Measurements from ENCODE around the gene KLHL29.

The KLHL29 gene

GRCh38 chr2:23611839-23612238 lies 226.9 kb downstream of the KLHL29 start:
- H3K27me3 ChIP-seq (ENCODE audit: control insufficient read depth in 1 of 2, insufficient read depth in 2 of 2, low read length in 2 of 2) = no peaks in the 10 kb centered on the region
- H3K36me3 ChIP-seq (ENCODE audit: control insufficient read depth in 1 of 2, insufficient read depth in 2 of 2, low read length in 2 of 2) = no peaks in the 10 kb centered on the region
- H3K27ac ChIP-seq (ENCODE audit: low read depth, low read length) = no peak overlapping the region
- peaks cover 0 to 5% of the 10 kb centered on the region in 2 donors for H3K9me3 ChIP-seq (ENCODE audit: control insufficient read depth in 1 of 2, low read length in 2 of 2)
- no peak overlapping the region for H3K4me3 ChIP-seq (ENCODE audit: low read depth in 1 of 2, low read length in 2 of 2)
- H3K9ac ChIP-seq (ENCODE audit: low read depth in 1 of 2, low read length in 2 of 2) = no peak overlapping the region
- peaks cover 0 to under 1% of the 10 kb centered on the region in 2 donors for H3K4me1 ChIP-seq (ENCODE audit: control insufficient read depth in 1 of 2, insufficient read depth in 2 of 2, low read length in 2 of 2)

- Histone ChIP-seq H3K27ac (ENCODE audit: low read depth, low read length) (no peak overlapping the region), H3K9me3 (ENCODE audit: control insufficient read depth in 1 of 2, low read length in 2 of 2) (no peaks in the 10 kb centered on the region), H3K9ac (ENCODE audit: low read depth in 1 of 2, low read length in 2 of 2) (no peak overlapping the region), H3K4me1 (ENCODE audit: control insufficient read depth in 1 of 2, insufficient read depth in 2 of 2, low read length in 2 of 2) (peaks cover 0 to 4% of the 10 kb centered on the region in 2 donors), H3K27me3 (ENCODE audit: control insufficient read depth in 1 of 2, insufficient read depth in 2 of 2, low read length in 2 of 2) (no peaks in the 10 kb centered on the region), H3K4me3 (ENCODE audit: low read depth in 1 of 2, low read length in 2 of 2) (no peak overlapping the region), H3K36me3 (ENCODE audit: control insufficient read depth in 1 of 2, insufficient read depth in 2 of 2, low read length in 2 of 2) (no peaks in the 10 kb centered on the region)
These were observed 229.7 kb downstream of the KLHL29 start for GRCh38 chr2:23614701-23615100.

GRCh38 chr2:23615216-23616020 lies 230.4 kb downstream of the KLHL29 start:
- H3K9ac ChIP-seq (ENCODE audit: low read depth in 1 of 2, low read length in 2 of 2) = no peak overlapping the region
- H3K36me3 ChIP-seq (ENCODE audit: control insufficient read depth in 1 of 2, insufficient read depth in 2 of 2, low read length in 2 of 2) = no peaks in the 10 kb centered on the region
- H3K27ac ChIP-seq (ENCODE audit: low read depth, low read length) = no peak overlapping the region
- H3K4me1 ChIP-seq (ENCODE audit: control insufficient read depth in 1 of 2, insufficient read depth in 2 of 2, low read length in 2 of 2) = peaks cover 0 to 4% of the 10 kb centered on the region in 2 donors
- H3K4me3 ChIP-seq (ENCODE audit: low read depth in 1 of 2, low read length in 2 of 2) = no peak overlapping the region
- H3K9me3 ChIP-seq (ENCODE audit: control insufficient read depth in 1 of 2, low read length in 2 of 2) = no peaks in the 10 kb centered on the region
- H3K27me3 ChIP-seq (ENCODE audit: control insufficient read depth in 1 of 2, insufficient read depth in 2 of 2, low read length in 2 of 2) = no peaks in the 10 kb centered on the region

- Histone ChIP-seq H3K4me1 (ENCODE audit: control insufficient read depth in 1 of 2, insufficient read depth in 2 of 2, low read length in 2 of 2) (peaks cover 0 to 4% of the 10 kb centered on the region in 2 donors), H3K36me3 (ENCODE audit: control insufficient read depth in 1 of 2, insufficient read depth in 2 of 2, low read length in 2 of 2) (no peaks in the 10 kb centered on the region), H3K27ac (ENCODE audit: low read depth, low read length) (no peak overlapping the region), H3K9ac (ENCODE audit: low read depth in 1 of 2, low read length in 2 of 2) (no peak overlapping the region), H3K27me3 (ENCODE audit: control insufficient read depth in 1 of 2, insufficient read depth in 2 of 2, low read length in 2 of 2) (no peaks in the 10 kb centered on the region), H3K4me3 (ENCODE audit: low read depth in 1 of 2, low read length in 2 of 2) (no peak overlapping the region), H3K9me3 (ENCODE audit: control insufficient read depth in 1 of 2, low read length in 2 of 2) (no peaks in the 10 kb centered on the region)
These were observed 231.7 kb downstream of the KLHL29 start for GRCh38 chr2:23616630-23617029.

- Histone ChIP-seq H3K27ac (ENCODE audit: low read depth, low read length) (peak overlapping the region; percentile 62), H3K36me3 (ENCODE audit: control insufficient read depth in 1 of 2, insufficient read depth in 2 of 2, low read length in 2 of 2) (no peaks in the 10 kb centered on the region), H3K27me3 (ENCODE audit: control insufficient read depth in 1 of 2, insufficient read depth in 2 of 2, low read length in 2 of 2) (no peaks in the 10 kb centered on the region), H3K9me3 (ENCODE audit: control insufficient read depth in 1 of 2, low read length in 2 of 2) (no peaks in the 10 kb centered on the region), H3K4me1 (ENCODE audit: control insufficient read depth in 1 of 2, insufficient read depth in 2 of 2, low read length in 2 of 2) (peaks cover 0 to 4% of the 10 kb centered on the region in 2 donors), H3K9ac (ENCODE audit: low read depth in 1 of 2, low read length in 2 of 2) (no peak overlapping the region), H3K4me3 (ENCODE audit: low read depth in 1 of 2, low read length in 2 of 2) (no peak overlapping the region)
These were observed 232.3 kb downstream of the KLHL29 start for GRCh38 chr2:23617167-23617810.

GRCh38 chr2:23617811-23618215 lies 232.8 kb downstream of the KLHL29 start:
- no peak overlapping the region for H3K4me3 ChIP-seq (ENCODE audit: low read depth in 1 of 2, low read length in 2 of 2)

GRCh38 chr2:23618265-23618664 lies 233.3 kb downstream of the KLHL29 start:
- Histone ChIP-seq H3K9me3 (ENCODE audit: control insufficient read depth in 1 of 2, low read length in 2 of 2) (no peaks in the 10 kb centered on the region), H3K27me3 (ENCODE audit: control insufficient read depth in 1 of 2, insufficient read depth in 2 of 2, low read length in 2 of 2) (no peaks in the 10 kb centered on the region), H3K36me3 (ENCODE audit: control insufficient read depth in 1 of 2, insufficient read depth in 2 of 2, low read length in 2 of 2) (no peaks in the 10 kb centered on the region), H3K9ac (ENCODE audit: low read depth in 1 of 2, low read length in 2 of 2) (no peak overlapping the region), H3K27ac (ENCODE audit: low read depth, low read length) (no peak overlapping the region), H3K4me1 (ENCODE audit: control insufficient read depth in 1 of 2, insufficient read depth in 2 of 2, low read length in 2 of 2) (peaks cover 0 to 4% of the 10 kb centered on the region in 2 donors), H3K4me3 (ENCODE audit: low read depth in 1 of 2, low read length in 2 of 2) (no peak overlapping the region)

More at GRCh38 chr2:23617811-23618215, 232.8 kb downstream of the KLHL29 start:
- no peaks in the 10 kb centered on the region for H3K27me3 ChIP-seq (ENCODE audit: control insufficient read depth in 1 of 2, insufficient read depth in 2 of 2, low read length in 2 of 2)
- peak overlapping the region; percentile 1 for H3K27ac ChIP-seq (ENCODE audit: low read depth, low read length)
- no peaks in the 10 kb centered on the region for H3K36me3 ChIP-seq (ENCODE audit: control insufficient read depth in 1 of 2, insufficient read depth in 2 of 2, low read length in 2 of 2)
- H3K9ac ChIP-seq (ENCODE audit: low read depth in 1 of 2, low read length in 2 of 2) = no peak overlapping the region
- no peaks in the 10 kb centered on the region for H3K9me3 ChIP-seq (ENCODE audit: control insufficient read depth in 1 of 2, low read length in 2 of 2)
- peaks cover 0 to 4% of the 10 kb centered on the region in 2 donors for H3K4me1 ChIP-seq (ENCODE audit: control insufficient read depth in 1 of 2, insufficient read depth in 2 of 2, low read length in 2 of 2)

GRCh38 chr2:23618794-23619530 lies 234.0 kb downstream of the KLHL29 start:
- no peak overlapping the region for H3K9ac ChIP-seq (ENCODE audit: low read depth in 1 of 2, low read length in 2 of 2)
- no peak overlapping the region for H3K27ac ChIP-seq (ENCODE audit: low read depth, low read length)
- no peaks in the 10 kb centered on the region for H3K36me3 ChIP-seq (ENCODE audit: control insufficient read depth in 1 of 2, insufficient read depth in 2 of 2, low read length in 2 of 2)
- H3K4me1 ChIP-seq (ENCODE audit: control insufficient read depth in 1 of 2, insufficient read depth in 2 of 2, low read length in 2 of 2) = peaks cover 0 to 4% of the 10 kb centered on the region in 2 donors
- H3K9me3 ChIP-seq (ENCODE audit: control insufficient read depth in 1 of 2, low read length in 2 of 2) = no peaks in the 10 kb centered on the region
- H3K4me3 ChIP-seq (ENCODE audit: low read depth in 1 of 2, low read length in 2 of 2) = no peak overlapping the region
- H3K27me3 ChIP-seq (ENCODE audit: control insufficient read depth in 1 of 2, insufficient read depth in 2 of 2, low read length in 2 of 2) = no peaks in the 10 kb centered on the region

GRCh38 chr2:23619941-23620340 lies 235.0 kb downstream of the KLHL29 start:
- Histone ChIP-seq H3K9ac (ENCODE audit: low read depth in 1 of 2, low read length in 2 of 2) (no peak overlapping the region), H3K9me3 (ENCODE audit: control insufficient read depth in 1 of 2, low read length in 2 of 2) (peaks cover 0 to 4% of the 10 kb centered on the region in 2 donors), H3K4me1 (ENCODE audit: control insufficient read depth in 1 of 2, insufficient read depth in 2 of 2, low read length in 2 of 2) (peaks cover 0 to 4% of the 10 kb centered on the region in 2 donors), H3K36me3 (ENCODE audit: control insufficient read depth in 1 of 2, insufficient read depth in 2 of 2, low read length in 2 of 2) (no peaks in the 10 kb centered on the region), H3K27me3 (ENCODE audit: control insufficient read depth in 1 of 2, insufficient read depth in 2 of 2, low read length in 2 of 2) (no peaks in the 10 kb centered on the region), H3K27ac (ENCODE audit: low read depth, low read length) (no peak overlapping the region), H3K4me3 (ENCODE audit: low read depth in 1 of 2, low read length in 2 of 2) (no peak overlapping the region)

GRCh38 chr2:23620841-23621341 lies 235.9 kb downstream of the KLHL29 start:
- no peak overlapping the region for H3K4me3 ChIP-seq (ENCODE audit: low read depth in 1 of 2, low read length in 2 of 2)
- H3K36me3 ChIP-seq (ENCODE audit: control insufficient read depth in 1 of 2, insufficient read depth in 2 of 2, low read length in 2 of 2) = no peaks in the 10 kb centered on the region
- peaks cover 0 to 4% of the 10 kb centered on the region in 2 donors for H3K9me3 ChIP-seq (ENCODE audit: control insufficient read depth in 1 of 2, low read length in 2 of 2)
- H3K4me1 ChIP-seq (ENCODE audit: control insufficient read depth in 1 of 2, insufficient read depth in 2 of 2, low read length in 2 of 2) = peaks cover 0 to 4% of the 10 kb centered on the region in 2 donors
- no peak overlapping the region for H3K9ac ChIP-seq (ENCODE audit: low read depth in 1 of 2, low read length in 2 of 2)
- H3K27ac ChIP-seq (ENCODE audit: low read depth, low read length) = no peak overlapping the region
- H3K27me3 ChIP-seq (ENCODE audit: control insufficient read depth in 1 of 2, insufficient read depth in 2 of 2, low read length in 2 of 2) = no peaks in the 10 kb centered on the region
